ENCODE results near the gene LAMA1. TPM values are rescaled to one million over a fixed set of nuclear protein-coding genes. Genes with fewer than 3 reads are reported as not detected.
A peak's percentile ranks its signal among the peaks of the same experiment; 100 is the strongest.

Gene LAMA1, protein sequence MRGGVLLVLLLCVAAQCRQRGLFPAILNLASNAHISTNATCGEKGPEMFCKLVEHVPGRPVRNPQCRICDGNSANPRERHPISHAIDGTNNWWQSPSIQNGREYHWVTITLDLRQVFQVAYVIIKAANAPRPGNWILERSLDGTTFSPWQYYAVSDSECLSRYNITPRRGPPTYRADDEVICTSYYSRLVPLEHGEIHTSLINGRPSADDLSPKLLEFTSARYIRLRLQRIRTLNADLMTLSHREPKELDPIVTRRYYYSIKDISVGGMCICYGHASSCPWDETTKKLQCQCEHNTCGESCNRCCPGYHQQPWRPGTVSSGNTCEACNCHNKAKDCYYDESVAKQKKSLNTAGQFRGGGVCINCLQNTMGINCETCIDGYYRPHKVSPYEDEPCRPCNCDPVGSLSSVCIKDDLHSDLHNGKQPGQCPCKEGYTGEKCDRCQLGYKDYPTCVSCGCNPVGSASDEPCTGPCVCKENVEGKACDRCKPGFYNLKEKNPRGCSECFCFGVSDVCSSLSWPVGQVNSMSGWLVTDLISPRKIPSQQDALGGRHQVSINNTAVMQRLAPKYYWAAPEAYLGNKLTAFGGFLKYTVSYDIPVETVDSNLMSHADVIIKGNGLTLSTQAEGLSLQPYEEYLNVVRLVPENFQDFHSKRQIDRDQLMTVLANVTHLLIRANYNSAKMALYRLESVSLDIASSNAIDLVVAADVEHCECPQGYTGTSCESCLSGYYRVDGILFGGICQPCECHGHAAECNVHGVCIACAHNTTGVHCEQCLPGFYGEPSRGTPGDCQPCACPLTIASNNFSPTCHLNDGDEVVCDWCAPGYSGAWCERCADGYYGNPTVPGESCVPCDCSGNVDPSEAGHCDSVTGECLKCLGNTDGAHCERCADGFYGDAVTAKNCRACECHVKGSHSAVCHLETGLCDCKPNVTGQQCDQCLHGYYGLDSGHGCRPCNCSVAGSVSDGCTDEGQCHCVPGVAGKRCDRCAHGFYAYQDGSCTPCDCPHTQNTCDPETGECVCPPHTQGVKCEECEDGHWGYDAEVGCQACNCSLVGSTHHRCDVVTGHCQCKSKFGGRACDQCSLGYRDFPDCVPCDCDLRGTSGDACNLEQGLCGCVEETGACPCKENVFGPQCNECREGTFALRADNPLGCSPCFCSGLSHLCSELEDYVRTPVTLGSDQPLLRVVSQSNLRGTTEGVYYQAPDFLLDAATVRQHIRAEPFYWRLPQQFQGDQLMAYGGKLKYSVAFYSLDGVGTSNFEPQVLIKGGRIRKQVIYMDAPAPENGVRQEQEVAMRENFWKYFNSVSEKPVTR (N-terminal part only)
- total RNA-seq (2012; rRNA removed) (10.9 and 11.4 TPM in 2 replicates), polyA plus RNA-seq (2012; rRNA removed) (13.3 and 15.5 TPM in 2 replicates), Bru-seq, nascent RNA (percentile 51 among the genes with signal in this experiment), BruChase-seq, experiment 1, labeled RNA remaining after a 6-hour chase (percentile 51 among the genes with signal in this experiment), BruChase-seq, experiment 2, labeled RNA remaining after a 2-hour chase (percentile 54 among the genes with signal in this experiment)
- 8.9 and 10.5 TPM in 2 replicates for polyA plus RNA-seq (2012; cell fraction: cytosol; rRNA removed)
- polyA plus RNA-seq (2012; cell fraction: nucleus; rRNA removed; ENCODE audit: low replicate concordance): 16.0 and 21.1 TPM in 2 replicates
- long read RNA-seq, full-length matches to known transcripts: 1 of 13 reads
- long read RNA-seq, partial matches to known transcripts: 11 of 13 reads
- long read RNA-seq, other reads (novel, unspliced or antisense): 1 of 13 reads

- DNase-seq: peak; percentile 10
- 0% methylated on average over 36 of the region's 95 CpGs; no CpG with 5 or more reads in 1 of the 2 experiments for WGBS, 2 experiments (ENCODE audit: extremely low coverage in 2 of 2, insufficient read length in 1 of 2)
- H3K56ac ChIP-seq (ENCODE audit: extremely low read depth, insufficient read depth, low read length): no peak within 1 kb of the TSS
- no peak within 1 kb of the TSS for H2BK5ac ChIP-seq (ENCODE audit: low read depth, low read length, poor library complexity, severe bottlenecking)
- no peaks in the 10 kb centered on the region for H3K9me3 ChIP-seq (ENCODE audit: control insufficient read depth, insufficient read depth, low read length)
- H3K36me3 ChIP-seq (ENCODE audit: control insufficient read depth, insufficient read depth, low read length): no peaks in the 10 kb centered on the region
- no peak within 1 kb of the TSS for H2AK5ac ChIP-seq (ENCODE audit: low read depth, low read length)
- H2AFZ ChIP-seq (replicated peaks; ENCODE audit: low read length, poor library complexity): peak within 1 kb of the TSS; percentile 91
- TF ChIP-seq CHD1 (IDR thresholded peaks at IDR 0.05; ENCODE audit: low read depth, low read length): no peak
- TF ChIP-seq NFE2L2 (IDR thresholded peaks at IDR 0.05; ENCODE audit: low read depth, low read length): no peak
- TF ChIP-seq MXI1 (IDR thresholded peaks at IDR 0.05; ENCODE audit: borderline replicate concordance, low read depth, low read length): 0 out of 2 replicates have a peak, but pooled peaks have one; percentile 36
- no peak for TF ChIP-seq CEBPB (IDR thresholded peaks at IDR 0.05; ENCODE audit: low read depth, low read length)
- H3K27ac ChIP-seq (ENCODE audit: insufficient read depth, low read length): no peak within 1 kb of the TSS; the same call in 1 of the 2 replicates
- H3K4me3 ChIP-seq (ENCODE audit: insufficient read depth, low read depth, low read length): peak within 1 kb of the TSS; percentile 65
- in situ Hi-C loops (cut with MboI; ENCODE audit: low sequenced_read_pairs) (no loop called here), dilution Hi-C loops (cut with HindIII; ENCODE audit: low sequenced_read_pairs, unreplicated experiment) (no loop called here), intact Hi-C loops (cut with micrococcal nuclease) (loop anchor here (2.0 kb wide), 1 partner anchor 59 kb away; no protein-coding TSS in a partner anchor)
- H3K9me1 ChIP-seq (ENCODE audit: insufficient read depth, low read length): no peaks in the 10 kb centered on the region
- H3K79me1 ChIP-seq (ENCODE audit: low read depth in 1 of 2, low read length in 2 of 2): no peaks in the 10 kb centered on the region; a peak in 2 of 4 replicates
- no peak within 1 kb of the TSS for H4K5ac ChIP-seq (ENCODE audit: low read depth, low read length)
- peak within 1 kb of the TSS; percentile 53 for H3K9ac ChIP-seq (ENCODE audit: low read depth, low read length)
- BruUV-seq (replicated peaks): no TSS peak
- H3K4me1 ChIP-seq (ENCODE audit: control insufficient read depth, insufficient read depth, low read length): 0 out of 2 replicates have a peak, but pooled peaks cover 2% of the 10 kb centered on the region
- ATAC-seq (ENCODE audit: low read depth): peak; percentile 89
- no peak within 1 kb of the TSS for H3K23ac ChIP-seq (ENCODE audit: low read depth, low read length)
- ChIA-PET POLR2A (ENCODE audit: unreplicated experiment) (no interaction called here), CTCF (no interaction called here)
- H3K14ac ChIP-seq (replicated peaks; ENCODE audit: low read depth, low read length): no peak within 1 kb of the TSS
- no peak within 1 kb of the TSS for H2BK20ac ChIP-seq (ENCODE audit: low read depth, low read length)
- peaks cover 3% of the 10 kb centered on the region; the same call in 1 of the 2 replicates for H3K27me3 ChIP-seq (ENCODE audit: control insufficient read depth, insufficient read depth, low read length)
- H2BK15ac ChIP-seq (ENCODE audit: low read depth, low read length): no peak within 1 kb of the TSS
- no peak within 1 kb of the TSS for H2AK9ac ChIP-seq (replicated peaks; ENCODE audit: low read depth, low read length, poor library complexity)
- peak within 1 kb of the TSS; percentile 94 for H3K4me2 ChIP-seq (ENCODE audit: low read depth, low read length)
- H3K18ac ChIP-seq (ENCODE audit: low read depth, low read length): no peak within 1 kb of the TSS; the same call in 1 of the 2 replicates
- H3K4ac ChIP-seq (ENCODE audit: low read depth, low read length): no peak within 1 kb of the TSS
- H4K8ac ChIP-seq (ENCODE audit: low read depth in 2 of 2, low read length in 2 of 2): no peak within 1 kb of the TSS
- H4K91ac ChIP-seq (ENCODE audit: insufficient read depth, low read depth, low read length): no peak within 1 kb of the TSS
- no peak within 1 kb of the TSS for H2BK120ac ChIP-seq (ENCODE audit: low read depth, low read length)
- H4K20me1 ChIP-seq (ENCODE audit: insufficient read depth, low read length): no peaks in the 10 kb centered on the region
Observed at GRCh38 chr18:7117390-7118355, at the start of gene LAMA1. Gene LAMA1, minus strand, starts transcription at chr18:7117797. Its CDS starts 77 bp downstream, at chr18:7117720.
